Measurements from ENCODE around the gene DRAP1. TPM values are rescaled to one million over a fixed set of nuclear protein-coding genes. Genes with fewer than 3 reads are reported as not detected.

Gene DRAP1
- total and polyA plus RNA-seq, 4 donors, result 40.8 to 140 (median 96.1) TPM

DNA sequence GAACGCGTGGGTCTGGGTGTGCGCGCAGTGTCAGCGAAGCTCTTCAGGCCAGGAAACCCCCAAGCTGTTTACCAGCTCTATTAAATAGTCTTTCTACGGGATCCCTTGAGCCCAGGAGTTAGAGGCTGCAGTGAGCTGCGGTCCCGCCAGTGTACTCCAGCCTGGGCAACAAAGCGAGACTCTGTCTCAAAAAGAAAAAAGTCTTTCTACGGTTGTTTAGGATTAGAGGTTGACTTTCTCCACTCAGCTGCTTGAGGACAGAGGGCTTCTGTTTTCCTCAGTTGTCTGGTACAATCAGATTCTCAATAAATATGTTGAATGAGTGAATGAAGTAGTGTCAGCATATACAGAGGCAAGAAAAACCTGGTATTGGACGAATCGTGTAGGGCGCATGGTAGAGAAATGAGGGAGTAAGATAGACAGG is 42.9 kb downstream of the DRAP1 start:
- Histone ChIP-seq H3K27me3 (ENCODE audit: control insufficient read depth in 3 of 3, insufficient read depth in 3 of 3, low read length in 2 of 3) (no peaks in the 10 kb centered on the region), H3K4me1 (ENCODE audit: control insufficient read depth in 5 of 5, insufficient read depth in 5 of 5, low read length in 5 of 5) (peaks cover 4 to 13% (median 10%) of the 10 kb centered on the region in 5 donors), H3K9me3 (ENCODE audit: control insufficient read depth in 4 of 4, insufficient read depth in 3 of 4, low read length in 3 of 4) (no peaks in the 10 kb centered on the region), H3K36me3 (ENCODE audit: control insufficient read depth in 4 of 4, insufficient read depth in 4 of 4, low read length in 4 of 4) (peaks cover 12 to 33% (median 22%) of the 10 kb centered on the region in 4 donors), H3K9ac (ENCODE audit: insufficient read depth in 1 of 2, low read length in 2 of 2) (peak overlapping the region; percentile 69 to 71), H3K4me3 (peak overlapping the region; percentile 99), H3K27ac (ENCODE audit: low read depth in 1 of 2, low read length in 1 of 2) (no peak overlapping the region)
- TF ChIP-seq, protein P1, sequence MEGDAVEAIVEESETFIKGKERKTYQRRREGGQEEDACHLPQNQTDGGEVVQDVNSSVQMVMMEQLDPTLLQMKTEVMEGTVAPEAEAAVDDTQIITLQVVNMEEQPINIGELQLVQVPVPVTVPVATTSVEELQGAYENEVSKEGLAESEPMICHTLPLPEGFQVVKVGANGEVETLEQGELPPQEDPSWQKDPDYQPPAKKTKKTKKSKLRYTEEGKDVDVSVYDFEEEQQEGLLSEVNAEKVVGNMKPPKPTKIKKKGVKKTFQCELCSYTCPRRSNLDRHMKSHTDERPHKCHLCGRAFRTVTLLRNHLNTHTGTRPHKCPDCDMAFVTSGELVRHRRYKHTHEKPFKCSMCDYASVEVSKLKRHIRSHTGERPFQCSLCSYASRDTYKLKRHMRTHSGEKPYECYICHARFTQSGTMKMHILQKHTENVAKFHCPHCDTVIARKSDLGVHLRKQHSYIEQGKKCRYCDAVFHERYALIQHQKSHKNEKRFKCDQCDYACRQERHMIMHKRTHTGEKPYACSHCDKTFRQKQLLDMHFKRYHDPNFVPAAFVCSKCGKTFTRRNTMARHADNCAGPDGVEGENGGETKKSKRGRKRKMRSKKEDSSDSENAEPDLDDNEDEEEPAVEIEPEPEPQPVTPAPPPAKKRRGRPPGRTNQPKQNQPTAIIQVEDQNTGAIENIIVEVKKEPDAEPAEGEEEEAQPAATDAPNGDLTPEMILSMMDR (IDR thresholded peaks at IDR 0.05; ENCODE audit: control extremely low read depth, extremely low read depth), result no peak
- DNase-seq (no peak), ATAC-seq (ENCODE audit: insufficient read depth, low FRiP score) (no peak)
- 6% methylated on average over 13 of the region's 13 CpGs for WGBS, 2 donors

DNA sequence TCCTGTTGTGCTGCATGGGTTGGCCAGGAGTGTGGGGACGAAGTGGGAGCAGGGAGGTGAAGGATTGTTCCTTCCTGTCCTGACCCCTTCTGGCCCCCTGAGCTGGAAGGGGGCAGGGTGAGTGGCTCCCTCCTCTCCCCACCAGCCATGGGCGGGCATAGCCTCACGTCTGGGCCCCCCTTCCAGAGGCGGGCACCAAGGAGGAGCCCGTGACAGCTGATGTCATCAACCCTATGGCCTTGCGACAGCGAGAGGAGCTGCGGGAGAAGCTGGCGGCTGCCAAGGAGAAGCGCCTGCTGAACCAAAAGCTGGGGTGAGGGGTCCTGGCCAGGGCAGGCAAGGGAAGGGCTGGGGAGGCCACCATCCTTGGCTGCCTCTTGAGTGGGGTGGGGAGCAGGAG is 45.7 kb downstream of the DRAP1 start:
- Histone ChIP-seq H3K9ac (ENCODE audit: insufficient read depth in 1 of 2, low read length in 2 of 2) (no peak overlapping the region), H3K27ac (ENCODE audit: low read depth in 1 of 2, low read length in 1 of 2) (no peak overlapping the region), H3K9me3 (ENCODE audit: control insufficient read depth in 4 of 4, insufficient read depth in 3 of 4, low read length in 3 of 4) (no peaks in the 10 kb centered on the region), H3K4me3 (no peak overlapping the region), H3K4me1 (ENCODE audit: control insufficient read depth in 5 of 5, insufficient read depth in 5 of 5, low read length in 5 of 5) (peaks cover 4 to 13% (median 10%) of the 10 kb centered on the region in 5 donors), H3K36me3 (ENCODE audit: control insufficient read depth in 4 of 4, insufficient read depth in 4 of 4, low read length in 4 of 4) (peaks cover 15 to 50% (median 33%) of the 10 kb centered on the region in 4 donors), H3K27me3 (ENCODE audit: control insufficient read depth in 3 of 3, insufficient read depth in 3 of 3, low read length in 2 of 3) (no peaks in the 10 kb centered on the region)
- TF ChIP-seq, protein P1 (IDR thresholded peaks at IDR 0.05; ENCODE audit: control extremely low read depth, extremely low read depth), result no peak
- WGBS, 2 donors, result 77 to 93% methylated on average over 10 of the region's 10 CpGs
- no peak for DNase-seq
- ATAC-seq (ENCODE audit: insufficient read depth, low FRiP score), result no peak

DNA sequence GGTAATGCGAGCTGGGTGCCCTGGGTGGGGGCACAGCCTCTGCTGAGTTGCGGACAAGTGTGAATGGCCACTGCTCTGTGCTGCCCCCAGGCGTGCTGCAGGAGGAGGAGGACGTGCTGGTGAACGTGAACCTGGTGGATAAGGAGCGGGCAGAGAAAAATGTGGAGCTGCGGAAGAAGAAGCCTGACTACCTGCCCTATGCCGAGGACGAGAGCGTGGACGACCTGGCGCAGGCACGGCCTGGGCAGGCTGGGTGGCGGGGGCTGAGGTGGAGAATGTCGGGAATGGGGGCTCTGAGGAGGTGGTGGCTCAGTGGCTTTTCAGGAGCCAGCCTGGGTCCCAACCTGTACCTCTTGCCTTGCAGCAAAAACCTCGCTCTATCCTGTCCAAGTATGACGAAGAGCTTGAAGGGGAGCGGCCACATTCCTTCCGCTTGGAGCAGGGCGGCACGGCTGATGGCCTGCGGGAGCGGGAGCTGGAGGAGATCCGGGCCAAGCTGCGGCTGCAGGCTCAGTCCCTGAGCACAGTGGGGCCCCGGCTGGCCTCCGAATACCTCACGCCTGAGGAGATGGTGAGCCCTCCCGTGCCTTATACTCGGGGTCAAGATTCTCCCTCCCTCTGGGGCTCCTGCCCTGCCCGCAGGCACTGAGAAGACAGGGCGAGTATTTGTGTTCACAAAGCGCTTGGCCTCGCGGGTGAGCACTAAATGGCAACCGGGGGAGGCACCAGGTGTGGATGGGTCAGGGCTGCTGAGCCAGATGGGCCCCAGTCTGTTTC is 46.9 kb downstream of the DRAP1 start:
- peaks cover 15 to 53% (median 33%) of the 10 kb centered on the region in 4 donors for H3K36me3 ChIP-seq (ENCODE audit: control insufficient read depth in 4 of 4, insufficient read depth in 4 of 4, low read length in 4 of 4)
- DNase-seq, result no peak

More for the DNA sequence above, 46.9 kb downstream of the DRAP1 start:
- H3K9ac ChIP-seq (ENCODE audit: insufficient read depth in 1 of 2, low read length in 2 of 2), result no peak overlapping the region
- no peaks in the 10 kb centered on the region for H3K9me3 ChIP-seq (ENCODE audit: control insufficient read depth in 4 of 4, insufficient read depth in 3 of 4, low read length in 3 of 4)
- ATAC-seq (ENCODE audit: insufficient read depth, low FRiP score), result no peak
- TF ChIP-seq, protein P1 (IDR thresholded peaks at IDR 0.05; ENCODE audit: control extremely low read depth, extremely low read depth), result no peak
- 96% methylated on average over 36 of the region's 36 CpGs for WGBS, 2 donors
- H3K27ac ChIP-seq (ENCODE audit: low read depth in 1 of 2, low read length in 1 of 2), result no peak overlapping the region
- peaks cover 4 to 13% (median 10%) of the 10 kb centered on the region in 5 donors for H3K4me1 ChIP-seq (ENCODE audit: control insufficient read depth in 5 of 5, insufficient read depth in 5 of 5, low read length in 5 of 5)
- H3K4me3 ChIP-seq, result no peak overlapping the region
- H3K27me3 ChIP-seq (ENCODE audit: control insufficient read depth in 3 of 3, insufficient read depth in 3 of 3, low read length in 2 of 3), result no peaks in the 10 kb centered on the region
